AML-193 (cell line): ENCODE results near the gene CENPO.
"Not testable (repeated sequence)": the region's sequence is repeated elsewhere in the genome, so short reads cannot be mapped to it uniquely, and the experiment has no call there.

Source experiments
- DNase-seq, 2 experiments: peaks; one replicate each; lab custom pipeline; 2025; lab: John Stamatoyannopoulos, UW

The CENPO gene

GRCh38 chr2:24824071-24824588 lies 30.9 kb downstream of the CENPO start:
- DNase-seq: no peak

GRCh38 chr2:24824966-24825882 lies 32.0 kb downstream of the CENPO start:
- no peak for DNase-seq

GRCh38 chr2:24825883-24826772 lies 32.9 kb downstream of the CENPO start:
- no peak for DNase-seq

- no peak for DNase-seq
Observed at GRCh38 chr2:24826773-24827145, 33.5 kb downstream of the CENPO start.

GRCh38 chr2:24827321-24828237 lies 34.4 kb downstream of the CENPO start:
- DNase-seq: peak; percentile 50 to 66

GRCh38 chr2:24828238-24828996 lies 35.2 kb downstream of the CENPO start:
- no peak for DNase-seq

- no peak for DNase-seq
Observed at GRCh38 chr2:24830351-24830750, 37.1 kb downstream of the CENPO start.

GRCh38 chr2:24830786-24831185 lies 37.6 kb downstream of the CENPO start:
- DNase-seq: no peak

- DNase-seq: no peak
Observed at GRCh38 chr2:24831221-24832072, 38.2 kb downstream of the CENPO start.

GRCh38 chr2:24832073-24832461 lies 38.8 kb downstream of the CENPO start:
- DNase-seq: no peak

GRCh38 chr2:24832521-24832920 lies 39.3 kb downstream of the CENPO start:
- no peak for DNase-seq

GRCh38 chr2:24832931-24833701 lies 39.9 kb downstream of the CENPO start:
- DNase-seq: no peak

- no peak for DNase-seq
Observed at GRCh38 chr2:24833821-24834732, 40.9 kb downstream of the CENPO start.

GRCh38 chr2:24834733-24835395 lies 41.6 kb downstream of the CENPO start:
- DNase-seq: no peak

- not testable (repeated sequence) for DNase-seq
Observed at GRCh38 chr2:24835411-24835810, 42.2 kb downstream of the CENPO start.

GRCh38 chr2:24836206-24836605 lies 43.0 kb downstream of the CENPO start:
- no peak for DNase-seq

- DNase-seq: no peak
Observed at GRCh38 chr2:24836706-24837105, 43.5 kb downstream of the CENPO start.
